HuH-7 (cell line): ENCODE results near the gene OR6B1.

Experiments used
- DNase-seq: peaks from one replicate; pipeline ENCODE4 v3.0.0; 2011; ENCODE audit warnings: low spot score

Gene OR6B1

GRCh38 chr7:144000020-144000419 is at the start of gene OR6B1:
OR6B1 (plus strand) TSS chr7:144000320; CDS start chr7:144003997, 3,677 bp downstream.
- DNase-seq, result no peak

GRCh38 chr7:143953421-143953820 is 46.7 kb upstream of the OR6B1 start:
- no peak for DNase-seq

- no peak for DNase-seq
These were observed 46.0 kb upstream of the OR6B1 start for GRCh38 chr7:143954135-143954534.

GRCh38 chr7:143954544-143954943 is 45.6 kb upstream of the OR6B1 start, which contains the start of gene OR2F1:
OR2F1 (plus strand) TSS chr7:143954844; CDS start chr7:143959971, 5,127 bp downstream.
- DNase-seq, result no peak

- no peak for DNase-seq
These were observed 41.3 kb upstream of the OR6B1 start for GRCh38 chr7:143958781-143959180.

- DNase-seq, result no peak
These were observed 39.1 kb upstream of the OR6B1 start for GRCh38 chr7:143960813-143961610.

- peak; percentile 42 for DNase-seq
These were observed 34.8 kb upstream of the OR6B1 start for GRCh38 chr7:143965280-143965679.

GRCh38 chr7:143967398-143967797 is 32.7 kb upstream of the OR6B1 start:
- no peak for DNase-seq

GRCh38 chr7:143973870-143974416 is 26.2 kb upstream of the OR6B1 start:
- DNase-seq, result no peak

GRCh38 chr7:143974459-143974858 is 25.7 kb upstream of the OR6B1 start:
- DNase-seq, result peak; percentile 82

- no peak for DNase-seq
These were observed 24.5 kb upstream of the OR6B1 start for GRCh38 chr7:143975617-143976016.

- no peak for DNase-seq
These were observed 21.5 kb upstream of the OR6B1 start for GRCh38 chr7:143978585-143978984.

GRCh38 chr7:143979359-143979758 is 20.8 kb upstream of the OR6B1 start:
- DNase-seq, result no peak

GRCh38 chr7:143979998-143980397 is 20.1 kb upstream of the OR6B1 start:
- DNase-seq, result no peak

- DNase-seq, result no peak
These were observed 19.2 kb upstream of the OR6B1 start for GRCh38 chr7:143980746-143981510.

- DNase-seq, result no peak
These were observed 16.2 kb upstream of the OR6B1 start for GRCh38 chr7:143983960-143984359.

GRCh38 chr7:143987513-143987912 is 12.6 kb upstream of the OR6B1 start:
- no peak for DNase-seq

GRCh38 chr7:143988976-143989745 is 11.0 kb upstream of the OR6B1 start:
- no peak for DNase-seq

GRCh38 chr7:143992670-143993069 is 7.5 kb upstream of the OR6B1 start:
- DNase-seq, result no peak

- DNase-seq, result no peak
These were observed 6.2 kb upstream of the OR6B1 start for GRCh38 chr7:143993924-143994323.

- DNase-seq, result no peak
These were observed 1.4 kb downstream of the OR6B1 start for GRCh38 chr7:144001543-144001942.

GRCh38 chr7:144004703-144005102 is 4.6 kb downstream of the OR6B1 start:
- no peak for DNase-seq
